GM19023 (cell line): ENCODE measurements around the gene KRTAP10-9.
"Not testable (repeated sequence)": the region's sequence is repeated elsewhere in the genome, so short reads cannot be mapped to it uniquely, and the experiment has no call there.

Experiments
- ATAC-seq: cut with Tn5 transposase; IDR thresholded peaks from one replicate; pipeline ENCODE4 v1.9.1; 2021; ENCODE audit warnings: mild to moderate bottlenecking, moderate library complexity; ENCODE audit not compliant: unreplicated experiment

The KRTAP10-9 gene

GRCh38 chr21:44626673-44627143 lies at the start of gene KRTAP10-9:
TSS of gene KRTAP10-9 (plus strand) at chr21:44627093. CDS start at chr21:44627172, 79 bp downstream.
- ATAC-seq: no peak

GRCh38 chr21:44578371-44579055 lies 48.4 kb upstream of the KRTAP10-9 start:
- no peak for ATAC-seq

- no peak for ATAC-seq
These were observed 47.6 kb upstream of the KRTAP10-9 start for GRCh38 chr21:44579056-44579832.

- no peak for ATAC-seq
These were observed 47.1 kb upstream of the KRTAP10-9 start for GRCh38 chr21:44579833-44580144.

- not testable (repeated sequence) for ATAC-seq
These were observed 46.6 kb upstream of the KRTAP10-9 start, which contains the start of gene KRTAP10-5 for GRCh38 chr21:44580231-44580821. TSS of gene KRTAP10-5 (minus strand) at chr21:44580604. CDS start at chr21:44580578, 26 bp downstream.

- ATAC-seq: no peak
These were observed 45.7 kb upstream of the KRTAP10-9 start for GRCh38 chr21:44581158-44581557.

- ATAC-seq: no peak
These were observed 44.8 kb upstream of the KRTAP10-9 start for GRCh38 chr21:44582055-44582454.

- no peak for ATAC-seq
These were observed 43.6 kb upstream of the KRTAP10-9 start for GRCh38 chr21:44583089-44583799.

GRCh38 chr21:44583800-44584147 lies 43.1 kb upstream of the KRTAP10-9 start:
- no peak for ATAC-seq

GRCh38 chr21:44585892-44586291 lies 41.0 kb upstream of the KRTAP10-9 start:
- ATAC-seq: no peak

- ATAC-seq: no peak
These were observed 37.8 kb upstream of the KRTAP10-9 start for GRCh38 chr21:44589094-44589493.

GRCh38 chr21:44589586-44590305 lies 37.1 kb upstream of the KRTAP10-9 start:
- no peak for ATAC-seq

GRCh38 chr21:44590311-44590721 lies 36.6 kb upstream of the KRTAP10-9 start:
- ATAC-seq: no peak

- not testable (repeated sequence) for ATAC-seq
These were observed 35.7 kb upstream of the KRTAP10-9 start for GRCh38 chr21:44590897-44591800.

GRCh38 chr21:44591801-44592130 lies 35.1 kb upstream of the KRTAP10-9 start:
- not testable (repeated sequence) for ATAC-seq

GRCh38 chr21:44592446-44593311 lies 34.2 kb upstream of the KRTAP10-9 start, which contains the start of gene KRTAP10-6:
TSS of gene KRTAP10-6 (minus strand) at chr21:44592505. CDS start at chr21:44592484, 21 bp downstream.
- ATAC-seq: no peak

- ATAC-seq: no peak
These were observed 33.1 kb upstream of the KRTAP10-9 start for GRCh38 chr21:44593598-44594405.
